SK-N-DZ (cell line): ENCODE data around the gene RILPL2.
"Not testable (repeated sequence)": the region's sequence is repeated elsewhere in the genome, so short reads cannot be mapped to it uniquely, and the experiment has no call there.

Experiments
- DNase-seq: peaks from one replicate; pipeline ENCODE4 v3.0.0-alpha.2; 2015; ENCODE audit warnings: low spot score

Gene RILPL2

GRCh38 chr12:123450636-123451035 lies 14.2 kb upstream of the RILPL2 start:
- no peak for DNase-seq

GRCh38 chr12:123449856-123450255 lies 13.4 kb upstream of the RILPL2 start:
- no peak for DNase-seq

- DNase-seq, result no peak
Measured at GRCh38 chr12:123449249-123449733, 12.8 kb upstream of the RILPL2 start.

GRCh38 chr12:123446333-123446713 lies 9.8 kb upstream of the RILPL2 start:
- no peak for DNase-seq

GRCh38 chr12:123445388-123446332 lies 9.2 kb upstream of the RILPL2 start:
- no peak for DNase-seq

GRCh38 chr12:123444092-123445026 lies 7.9 kb upstream of the RILPL2 start:
- DNase-seq, result no peak

- no peak for DNase-seq
Measured at GRCh38 chr12:123442774-123443173, 6.3 kb upstream of the RILPL2 start.

GRCh38 chr12:123441523-123442164 lies 5.2 kb upstream of the RILPL2 start:
- DNase-seq, result no peak

- no peak for DNase-seq
Measured at GRCh38 chr12:123435636-123436016, 858 bp downstream of the RILPL2 start.

- DNase-seq, result no peak
Measured at GRCh38 chr12:123433615-123434014, 2.9 kb downstream of the RILPL2 start.

GRCh38 chr12:123431951-123432817 lies 4.3 kb downstream of the RILPL2 start:
- DNase-seq, result not testable (repeated sequence)

GRCh38 chr12:123429101-123429500 lies 7.4 kb downstream of the RILPL2 start:
- not testable (repeated sequence) for DNase-seq

GRCh38 chr12:123428591-123428990 lies 7.9 kb downstream of the RILPL2 start:
- DNase-seq, result peak; percentile 70

- DNase-seq, result no peak
Measured at GRCh38 chr12:123427036-123427769, 9.3 kb downstream of the RILPL2 start.

- DNase-seq, result no peak
Measured at GRCh38 chr12:123421314-123421713, 15.2 kb downstream of the RILPL2 start.

GRCh38 chr12:123410041-123410412 lies 26.5 kb downstream of the RILPL2 start:
- no peak for DNase-seq

GRCh38 chr12:123409284-123410040 lies 27.0 kb downstream of the RILPL2 start:
- not testable (repeated sequence) for DNase-seq

GRCh38 chr12:123408619-123409018 lies 27.9 kb downstream of the RILPL2 start:
- not testable (repeated sequence) for DNase-seq

- not testable (repeated sequence) for DNase-seq
Measured at GRCh38 chr12:123407934-123408333, 28.6 kb downstream of the RILPL2 start.
